GM23338 (cell line): ENCODE results near the gene TCF7L1. TPM values are rescaled to one million over a fixed set of nuclear protein-coding genes. Genes with fewer than 3 reads are reported as not detected.
A peak's percentile ranks its signal among the peaks of the same experiment; 100 is the strongest.

Source experiments
- ATAC-seq: fragments of 200-7000 bp; cut with Tn5 transposase; 3 replicates; pipeline ENCODE4 v1.9.1; 2020
- DNase-seq: peaks from one replicate; pipeline ENCODE4 v3.0.0-alpha.2; 2015; ENCODE audit warnings: low spot score
- H2AFZ ChIP-seq: fragments of 200-600 bp; sonication (generic); 2 replicates; pipeline ENCODE4 v1.8.0; 2016; ENCODE audit warnings: antibody characterized with exemption, mild to moderate bottlenecking, moderate library complexity
- H3F3A ChIP-seq: fragments of 200-600 bp; sonication (generic); replicated peaks from 2 replicates; pipeline ENCODE4 v1.8.0; 2017; ENCODE audit warnings: antibody characterized with exemption, mixed run types, low read depth
- H3K27ac ChIP-seq: fragments of 200-600 bp; sonication (generic); 2 replicates; pipeline ENCODE4 v1.6.1; 2016; ENCODE audit warnings: low read depth
- H3K27me3 ChIP-seq: fragments of 200-600 bp; sonication (generic); 2 replicates; pipeline ENCODE4 v1.8.0; 2016; ENCODE audit warnings: mild to moderate bottlenecking, mixed run types, moderate library complexity; ENCODE audit not compliant: insufficient read depth
- H3K36me3 ChIP-seq: fragments of 200-600 bp; sonication (generic); 2 replicates; pipeline ENCODE4 v1.8.0; 2016; ENCODE audit warnings: mild to moderate bottlenecking; ENCODE audit not compliant: insufficient read depth
- H3K4me1 ChIP-seq: fragments of 200-600 bp; sonication (generic); 2 replicates; pipeline ENCODE4 v1.8.0; 2016; ENCODE audit warnings: mild to moderate bottlenecking, moderate library complexity; ENCODE audit not compliant: insufficient read depth
- H3K4me2 ChIP-seq: fragments of 200-600 bp; sonication (generic); 2 replicates; pipeline ENCODE4 v1.7.1; 2017; ENCODE audit warnings: mixed run types
- H3K4me3 ChIP-seq: fragments of 200-600 bp; sonication (generic); 2 replicates; pipeline ENCODE4 v1.6.1; 2016; ENCODE audit warnings: mixed run types
- H3K79me2 ChIP-seq: fragments of 200-600 bp; sonication (generic); replicated peaks from 2 replicates; pipeline ENCODE4 v1.8.0; 2017; ENCODE audit warnings: mild to moderate bottlenecking; ENCODE audit not compliant: insufficient read depth
- H3K9me2 ChIP-seq: fragments of 200-600 bp; sonication (generic); 2 replicates; pipeline ENCODE4 v1.8.0; 2017; ENCODE audit not compliant: insufficient read depth
- H4K20me1 ChIP-seq: fragments of 200-600 bp; sonication (generic); replicated peaks from 2 replicates; pipeline ENCODE4 v1.8.0; 2017; ENCODE audit warnings: mild to moderate bottlenecking; ENCODE audit not compliant: insufficient read depth
- H3K27ac Mint-ChIP-seq: 2 replicates; pipeline ENCODE4 v1.8.0; 2020; ENCODE audit warnings: inconsistent platforms, mild to moderate bottlenecking, moderate library complexity, mixed read lengths
- H3K27me3 Mint-ChIP-seq: 3 replicates; pipeline ENCODE4 v1.8.0; 2022; ENCODE audit warnings: low read depth, mild to moderate bottlenecking, moderate library complexity, mixed read lengths, inconsistent platforms; ENCODE audit not compliant: insufficient read depth, poor library complexity
- H3K36me3 Mint-ChIP-seq: 3 replicates; pipeline ENCODE4 v1.8.0; 2021; ENCODE audit warnings: low read depth, mild to moderate bottlenecking, inconsistent platforms, moderate library complexity, mixed read lengths
- H3K4me1 Mint-ChIP-seq: 3 replicates; pipeline ENCODE4 v1.8.0; 2020; ENCODE audit warnings: mild to moderate bottlenecking, inconsistent platforms, mixed read lengths
- H3K4me3 Mint-ChIP-seq: 3 replicates; pipeline ENCODE4 v1.8.0; 2021; ENCODE audit warnings: moderate library complexity, mild to moderate bottlenecking, inconsistent platforms, mixed read lengths
- H3K9me3 Mint-ChIP-seq: 3 replicates; pipeline ENCODE4 v1.8.0; 2020; ENCODE audit warnings: moderate library complexity, mild to moderate bottlenecking, inconsistent platforms, mixed read lengths
- CREB1 ChIP-seq: fragments of 250-450 bp; sonication (Bioruptor Pico); IDR thresholded peaks from 2 replicates; pipeline ENCODE4 v1.5.0; 2020; ENCODE audit warnings: low read depth, mild to moderate bottlenecking, moderate library complexity
- EZH2 ChIP-seq: fragments of 200-600 bp; sonication (generic); IDR thresholded peaks from one replicate; pipeline ENCODE4 v1.8.0; 2017; ENCODE audit warnings: antibody characterized with exemption, mild to moderate bottlenecking, low read depth; ENCODE audit not compliant: unreplicated experiment
- EZH2phosphoT487 ChIP-seq: fragments of 200-600 bp; sonication (generic); IDR thresholded peaks from one replicate; pipeline ENCODE4 v1.8.1; 2018; ENCODE audit warnings: antibody characterized with exemption; ENCODE audit not compliant: unreplicated experiment
- JUNB ChIP-seq: IDR thresholded peaks from one replicate; pipeline ENCODE4 v1.6.1; 2016; ENCODE audit warnings: antibody characterized with exemption; ENCODE audit not compliant: unreplicated experiment
- NANOG ChIP-seq: IDR thresholded peaks from 2 replicates; pipeline ENCODE4 v1.6.1; 2016; ENCODE audit warnings: antibody characterized with exemption, borderline replicate concordance
- POLR2AphosphoS5 ChIP-seq: IDR thresholded peaks from 2 replicates; pipeline ENCODE4 v1.6.1; 2016; ENCODE audit warnings: antibody characterized with exemption, low read depth
- STAT1 ChIP-seq: IDR thresholded peaks from one replicate; pipeline ENCODE4 v1.6.1; 2016; ENCODE audit warnings: antibody characterized with exemption; ENCODE audit not compliant: unreplicated experiment
- ZNF114 ChIP-seq: fragments of 250-450 bp; sonication (Bioruptor Pico); IDR thresholded peaks from 2 replicates; pipeline ENCODE4 v1.5.0; 2020; ENCODE audit warnings: mild to moderate bottlenecking, moderate library complexity
- ZNF331 ChIP-seq: fragments of 250-450 bp; sonication (Bioruptor Pico); IDR thresholded peaks from 2 replicates; pipeline ENCODE4 v1.5.0; 2020; ENCODE audit warnings: low read depth, mild to moderate bottlenecking, moderate library complexity
- polyA plus RNA-seq: library from polyadenylated mRNA; unstranded; fragments of >200 nt; fragmentation: Nextera tagmentation; extraction: Ambion mirVana; gene quantifications from 2 replicates; pipeline ENCODE4 v1.2.1, GENCODE V29; 2016
- total RNA-seq: library from RNA; depleted of rRNA; stranded (reverse); fragments of >200 nt; shearing (Covaris generic); gene quantifications from 2 replicates; pipeline ENCODE4 v1.2.3, GENCODE V29; 2014
- TF ChIP-seq, protein P1 (sequence below): fragments of 250-450 bp; sonication (Bioruptor Pico); IDR thresholded peaks from 2 replicates; pipeline ENCODE4 v1.5.0; 2020; ENCODE audit warnings: mild to moderate bottlenecking, moderate library complexity
- TF ChIP-seq, protein P2 (sequence below): IDR thresholded peaks from one replicate; pipeline ENCODE4 v1.6.1; 2018; ENCODE audit warnings: antibody characterized with exemption; ENCODE audit not compliant: unreplicated experiment
- TF ChIP-seq, protein P3 (sequence below): IDR thresholded peaks from 2 replicates; pipeline ENCODE4 v1.6.1; 2016; ENCODE audit warnings: antibody characterized with exemption

Gene TCF7L1
- total and polyA plus RNA-seq, 2 experiments from 2014 or later, result 47.3 to 101 TPM

DNA sequence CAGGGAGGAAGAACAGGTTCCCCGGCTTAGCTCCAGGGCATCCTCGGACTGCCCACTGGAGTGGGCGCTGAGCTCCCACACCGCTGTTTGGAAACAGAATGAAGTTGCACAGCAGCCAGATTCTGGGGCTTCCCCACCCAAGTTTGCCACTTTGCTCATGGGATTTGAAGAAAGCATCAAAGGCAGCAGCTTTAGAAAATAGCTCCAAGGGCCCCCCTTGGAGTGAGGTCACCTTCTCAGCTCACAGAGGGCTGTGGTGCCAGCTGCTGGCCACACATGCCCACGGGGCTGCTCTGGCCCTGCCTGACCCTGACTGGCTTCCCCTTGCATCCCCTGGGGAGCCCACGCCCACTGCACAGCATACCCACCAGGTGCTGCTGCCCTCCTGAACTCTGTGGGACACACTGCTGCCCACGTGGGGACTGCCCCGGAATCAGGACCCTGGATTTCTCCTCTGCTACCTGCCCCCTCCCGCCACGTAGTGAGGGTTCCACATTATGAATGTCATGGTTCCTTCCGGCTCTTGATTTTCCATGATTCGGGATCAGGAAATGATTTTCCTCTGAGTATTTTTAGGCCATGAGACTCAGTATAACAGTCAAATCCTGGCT lies 124.3 kb downstream of the TCF7L1 start (continued):
- TF ChIP-seq EZH2 (no peak), ZNF114 (no peak)

DNA sequence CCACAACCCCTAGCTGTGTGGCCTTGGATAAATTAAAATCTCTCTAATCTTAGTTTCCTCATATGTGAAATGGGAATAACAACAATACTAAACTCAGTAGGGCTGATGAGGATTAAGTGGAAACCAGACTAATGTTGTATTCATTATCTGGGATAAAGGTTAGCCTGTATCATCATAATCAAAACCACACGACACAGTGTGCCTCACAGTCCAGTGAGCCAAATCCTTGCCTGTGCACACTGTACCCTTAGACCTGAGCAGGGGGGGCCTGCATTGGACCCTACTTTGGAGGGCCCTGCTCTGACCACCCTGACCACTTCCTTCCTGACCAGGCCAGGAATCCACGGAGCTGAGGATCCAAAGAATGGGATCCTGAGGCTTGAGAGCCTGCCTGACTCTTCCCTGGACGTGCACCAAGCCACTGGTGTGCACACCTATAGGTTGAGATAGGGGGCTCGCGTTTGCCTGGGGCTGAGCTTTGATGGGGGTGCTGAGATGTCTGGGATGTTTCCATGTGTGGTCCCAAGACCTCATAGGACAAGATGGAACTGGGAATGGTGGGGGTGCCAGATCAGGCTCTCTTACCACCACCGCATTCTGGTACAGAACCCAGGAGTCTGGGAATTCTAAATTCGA lies 124.9 kb downstream of the TCF7L1 start:
- peaks cover 35% of the 10 kb centered on the region for H3F3A ChIP-seq
- peak overlapping the region; percentile 97 for H3K27ac Mint-ChIP-seq
- peaks cover 86% of the 10 kb centered on the region for H3K79me2 ChIP-seq
- H3K4me2 ChIP-seq, result peak overlapping the region; percentile 78
- H4K20me1 ChIP-seq, result peaks cover 14% of the 10 kb centered on the region; the same call in 1 of the 2 replicates
- no peak overlapping the region for H3K4me3 ChIP-seq
- H3K4me1 Mint-ChIP-seq, result peaks cover 85% of the 10 kb centered on the region
- peaks cover 32% of the 10 kb centered on the region for H3K36me3 Mint-ChIP-seq
- H3K27me3 ChIP-seq, result no peaks in the 10 kb centered on the region
- no peaks in the 10 kb centered on the region for H3K36me3 ChIP-seq
- DNase-seq, result no peak
- H3K4me3 Mint-ChIP-seq, result peak overlapping the region; percentile 35; the same call in 2 of the 3 replicates
- no peak for ATAC-seq
- peaks cover 74% of the 10 kb centered on the region for H3K4me1 ChIP-seq
- H3K9me2 ChIP-seq, result no peaks in the 10 kb centered on the region
- no peaks in the 10 kb centered on the region; the same call in 2 of the 3 replicates for H3K9me3 Mint-ChIP-seq
- H3K27ac ChIP-seq, result peak overlapping the region; percentile 94
- TF ChIP-seq JUNB, result no peak
- no peak for TF ChIP-seq POLR2AphosphoS5
- TF ChIP-seq, protein P1, sequence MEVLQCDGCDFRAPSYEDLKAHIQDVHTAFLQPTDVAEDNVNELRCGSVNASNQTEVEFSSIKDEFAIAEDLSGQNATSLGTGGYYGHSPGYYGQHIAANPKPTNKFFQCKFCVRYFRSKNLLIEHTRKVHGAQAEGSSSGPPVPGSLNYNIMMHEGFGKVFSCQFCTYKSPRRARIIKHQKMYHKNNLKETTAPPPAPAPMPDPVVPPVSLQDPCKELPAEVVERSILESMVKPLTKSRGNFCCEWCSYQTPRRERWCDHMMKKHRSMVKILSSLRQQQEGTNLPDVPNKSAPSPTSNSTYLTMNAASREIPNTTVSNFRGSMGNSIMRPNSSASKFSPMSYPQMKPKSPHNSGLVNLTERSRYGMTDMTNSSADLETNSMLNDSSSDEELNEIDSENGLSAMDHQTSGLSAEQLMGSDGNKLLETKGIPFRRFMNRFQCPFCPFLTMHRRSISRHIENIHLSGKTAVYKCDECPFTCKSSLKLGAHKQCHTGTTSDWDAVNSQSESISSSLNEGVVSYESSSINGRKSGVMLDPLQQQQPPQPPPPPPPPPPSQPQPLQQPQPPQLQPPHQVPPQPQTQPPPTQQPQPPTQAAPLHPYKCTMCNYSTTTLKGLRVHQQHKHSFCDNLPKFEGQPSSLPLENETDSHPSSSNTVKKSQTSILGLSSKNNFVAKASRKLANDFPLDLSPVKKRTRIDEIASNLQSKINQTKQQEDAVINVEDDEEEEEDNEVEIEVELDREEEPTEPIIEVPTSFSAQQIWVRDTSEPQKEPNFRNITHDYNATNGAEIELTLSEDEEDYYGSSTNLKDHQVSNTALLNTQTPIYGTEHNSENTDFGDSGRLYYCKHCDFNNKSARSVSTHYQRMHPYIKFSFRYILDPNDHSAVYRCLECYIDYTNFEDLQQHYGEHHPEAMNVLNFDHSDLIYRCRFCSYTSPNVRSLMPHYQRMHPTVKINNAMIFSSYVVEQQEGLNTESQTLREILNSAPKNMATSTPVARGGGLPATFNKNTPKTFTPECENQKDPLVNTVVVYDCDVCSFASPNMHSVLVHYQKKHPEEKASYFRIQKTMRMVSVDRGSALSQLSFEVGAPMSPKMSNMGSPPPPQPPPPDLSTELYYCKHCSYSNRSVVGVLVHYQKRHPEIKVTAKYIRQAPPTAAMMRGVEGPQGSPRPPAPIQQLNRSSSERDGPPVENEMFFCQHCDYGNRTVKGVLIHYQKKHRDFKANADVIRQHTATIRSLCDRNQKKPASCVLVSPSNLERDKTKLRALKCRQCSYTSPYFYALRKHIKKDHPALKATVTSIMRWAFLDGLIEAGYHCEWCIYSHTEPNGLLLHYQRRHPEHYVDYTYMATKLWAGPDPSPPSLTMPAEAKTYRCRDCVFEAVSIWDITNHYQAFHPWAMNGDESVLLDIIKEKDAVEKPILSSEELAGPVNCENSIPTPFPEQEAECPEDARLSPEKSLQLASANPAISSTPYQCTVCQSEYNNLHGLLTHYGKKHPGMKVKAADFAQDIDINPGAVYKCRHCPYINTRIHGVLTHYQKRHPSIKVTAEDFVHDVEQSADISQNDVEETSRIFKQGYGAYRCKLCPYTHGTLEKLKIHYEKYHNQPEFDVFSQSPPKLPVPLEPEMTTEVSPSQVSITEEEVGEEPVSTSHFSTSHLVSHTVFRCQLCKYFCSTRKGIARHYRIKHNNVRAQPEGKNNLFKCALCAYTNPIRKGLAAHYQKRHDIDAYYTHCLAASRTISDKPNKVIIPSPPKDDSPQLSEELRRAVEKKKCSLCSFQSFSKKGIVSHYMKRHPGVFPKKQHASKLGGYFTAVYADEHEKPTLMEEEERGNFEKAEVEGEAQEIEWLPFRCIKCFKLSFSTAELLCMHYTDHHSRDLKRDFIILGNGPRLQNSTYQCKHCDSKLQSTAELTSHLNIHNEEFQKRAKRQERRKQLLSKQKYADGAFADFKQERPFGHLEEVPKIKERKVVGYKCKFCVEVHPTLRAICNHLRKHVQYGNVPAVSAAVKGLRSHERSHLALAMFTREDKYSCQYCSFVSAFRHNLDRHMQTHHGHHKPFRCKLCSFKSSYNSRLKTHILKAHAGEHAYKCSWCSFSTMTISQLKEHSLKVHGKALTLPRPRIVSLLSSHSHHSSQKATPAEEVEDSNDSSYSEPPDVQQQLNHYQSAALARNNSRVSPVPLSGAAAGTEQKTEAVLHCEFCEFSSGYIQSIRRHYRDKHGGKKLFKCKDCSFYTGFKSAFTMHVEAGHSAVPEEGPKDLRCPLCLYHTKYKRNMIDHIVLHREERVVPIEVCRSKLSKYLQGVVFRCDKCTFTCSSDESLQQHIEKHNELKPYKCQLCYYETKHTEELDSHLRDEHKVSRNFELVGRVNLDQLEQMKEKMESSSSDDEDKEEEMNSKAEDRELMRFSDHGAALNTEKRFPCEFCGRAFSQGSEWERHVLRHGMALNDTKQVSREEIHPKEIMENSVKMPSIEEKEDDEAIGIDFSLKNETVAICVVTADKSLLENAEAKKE (CRISPR knock-in tag), result no peak
- TF ChIP-seq EZH2phosphoT487, result no peak
- TF ChIP-seq STAT1, result no peak
- TF ChIP-seq ZNF331, result no peak
- TF ChIP-seq, protein P2, sequence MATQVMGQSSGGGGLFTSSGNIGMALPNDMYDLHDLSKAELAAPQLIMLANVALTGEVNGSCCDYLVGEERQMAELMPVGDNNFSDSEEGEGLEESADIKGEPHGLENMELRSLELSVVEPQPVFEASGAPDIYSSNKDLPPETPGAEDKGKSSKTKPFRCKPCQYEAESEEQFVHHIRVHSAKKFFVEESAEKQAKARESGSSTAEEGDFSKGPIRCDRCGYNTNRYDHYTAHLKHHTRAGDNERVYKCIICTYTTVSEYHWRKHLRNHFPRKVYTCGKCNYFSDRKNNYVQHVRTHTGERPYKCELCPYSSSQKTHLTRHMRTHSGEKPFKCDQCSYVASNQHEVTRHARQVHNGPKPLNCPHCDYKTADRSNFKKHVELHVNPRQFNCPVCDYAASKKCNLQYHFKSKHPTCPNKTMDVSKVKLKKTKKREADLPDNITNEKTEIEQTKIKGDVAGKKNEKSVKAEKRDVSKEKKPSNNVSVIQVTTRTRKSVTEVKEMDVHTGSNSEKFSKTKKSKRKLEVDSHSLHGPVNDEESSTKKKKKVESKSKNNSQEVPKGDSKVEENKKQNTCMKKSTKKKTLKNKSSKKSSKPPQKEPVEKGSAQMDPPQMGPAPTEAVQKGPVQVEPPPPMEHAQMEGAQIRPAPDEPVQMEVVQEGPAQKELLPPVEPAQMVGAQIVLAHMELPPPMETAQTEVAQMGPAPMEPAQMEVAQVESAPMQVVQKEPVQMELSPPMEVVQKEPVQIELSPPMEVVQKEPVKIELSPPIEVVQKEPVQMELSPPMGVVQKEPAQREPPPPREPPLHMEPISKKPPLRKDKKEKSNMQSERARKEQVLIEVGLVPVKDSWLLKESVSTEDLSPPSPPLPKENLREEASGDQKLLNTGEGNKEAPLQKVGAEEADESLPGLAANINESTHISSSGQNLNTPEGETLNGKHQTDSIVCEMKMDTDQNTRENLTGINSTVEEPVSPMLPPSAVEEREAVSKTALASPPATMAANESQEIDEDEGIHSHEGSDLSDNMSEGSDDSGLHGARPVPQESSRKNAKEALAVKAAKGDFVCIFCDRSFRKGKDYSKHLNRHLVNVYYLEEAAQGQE, result no peak
- no peak for TF ChIP-seq NANOG
- TF ChIP-seq EZH2, result no peak
- TF ChIP-seq, protein P3, sequence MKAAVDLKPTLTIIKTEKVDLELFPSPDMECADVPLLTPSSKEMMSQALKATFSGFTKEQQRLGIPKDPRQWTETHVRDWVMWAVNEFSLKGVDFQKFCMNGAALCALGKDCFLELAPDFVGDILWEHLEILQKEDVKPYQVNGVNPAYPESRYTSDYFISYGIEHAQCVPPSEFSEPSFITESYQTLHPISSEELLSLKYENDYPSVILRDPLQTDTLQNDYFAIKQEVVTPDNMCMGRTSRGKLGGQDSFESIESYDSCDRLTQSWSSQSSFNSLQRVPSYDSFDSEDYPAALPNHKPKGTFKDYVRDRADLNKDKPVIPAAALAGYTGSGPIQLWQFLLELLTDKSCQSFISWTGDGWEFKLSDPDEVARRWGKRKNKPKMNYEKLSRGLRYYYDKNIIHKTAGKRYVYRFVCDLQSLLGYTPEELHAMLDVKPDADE, result no peak
- TF ChIP-seq CREB1 (CRISPR knock-in tag), result no peak
- no peak for TF ChIP-seq ZNF114
- no peak overlapping the region for H2AFZ ChIP-seq
- peaks cover 52% of the 10 kb centered on the region for H3K27me3 Mint-ChIP-seq
